ENCODE measurements around the gene GTF2A2. TPM values are rescaled to one million over a fixed set of nuclear protein-coding genes. Genes with fewer than 3 reads are reported as not detected.
A peak's percentile ranks its signal among the peaks of the same experiment; 100 is the strongest.

Gene GTF2A2
- total and polyA plus RNA-seq, 4 experiments from 2014 or later = 58.5 to 127 (median 91.4) TPM

GRCh38 chr15:59674361-59674877, 17.1 kb upstream of the GTF2A2 start:
- H3K27ac Mint-ChIP-seq = no peak overlapping the region
- H3K4me1 Mint-ChIP-seq = peaks cover 3 to 7% (median 4%) of the 10 kb centered on the region in 4 donors
- ChIA-PET CTCF (ENCODE audit: partially characterized antibody) (no interaction called here), POLR2A (ENCODE audit: partially characterized antibody) (no interaction called here)
- intact Hi-C loops (cut with micrococcal nuclease) = no loop called here
- no peaks in the 10 kb centered on the region for H3K4me1 ChIP-seq (ENCODE audit: insufficient read depth, low read length)
- no peak overlapping the region for H3K4me3 ChIP-seq (ENCODE audit: low read length in 2 of 2)
- H3K27ac ChIP-seq (ENCODE audit: low read depth, low read length) = no peak overlapping the region
- no peaks in the 10 kb centered on the region for H3K27me3 Mint-ChIP-seq
- peaks cover 72% of the 10 kb centered on the region for H3K36me3 ChIP-seq (ENCODE audit: insufficient read depth, low read length)
- no peaks in the 10 kb centered on the region for H3K9me3 ChIP-seq (ENCODE audit: control insufficient read depth in 1 of 2, low read length in 2 of 2)
- H3K36me3 Mint-ChIP-seq = peaks cover 52 to 77% of the 10 kb centered on the region in 2 donors
- H3K4me3 Mint-ChIP-seq = no peak overlapping the region
- H3K27me3 ChIP-seq (ENCODE audit: insufficient read depth, low read length) = no peaks in the 10 kb centered on the region
- no peak for DNase-seq
- H3K9me3 Mint-ChIP-seq = no peaks in the 10 kb centered on the region

GRCh38 chr15:59668556-59668955, 11.2 kb upstream of the GTF2A2 start:
- Mint-ChIP-seq H3K27me3 (no peaks in the 10 kb centered on the region), H3K36me3 (peaks cover 35 to 54% of the 10 kb centered on the region in 2 donors), H3K27ac (no peak overlapping the region), H3K9me3 (no peaks in the 10 kb centered on the region), H3K4me1 (no peaks in the 10 kb centered on the region), H3K4me3 (no peak overlapping the region)
- ChIA-PET POLR2A (ENCODE audit: partially characterized antibody) (no interaction called here), CTCF (ENCODE audit: partially characterized antibody) (interaction anchor here (1.5 kb wide), 1 partner anchor 23 kb away, joined by 4 read pairs; no protein-coding TSS in a partner anchor)
- Histone ChIP-seq H3K9me3 (ENCODE audit: control insufficient read depth in 1 of 2, low read length in 2 of 2) (no peaks in the 10 kb centered on the region), H3K27me3 (ENCODE audit: insufficient read depth, low read length) (no peaks in the 10 kb centered on the region), H3K36me3 (ENCODE audit: insufficient read depth, low read length) (peaks cover 56% of the 10 kb centered on the region), H3K4me1 (ENCODE audit: insufficient read depth, low read length) (no peaks in the 10 kb centered on the region), H3K27ac (ENCODE audit: low read depth, low read length) (no peak overlapping the region), H3K4me3 (ENCODE audit: low read length in 2 of 2) (no peak overlapping the region)
- no peak for DNase-seq
- intact Hi-C loops (cut with micrococcal nuclease) = no loop called here

- H3K36me3 ChIP-seq (ENCODE audit: insufficient read depth, low read length) = peaks cover 27% of the 10 kb centered on the region
- Mint-ChIP-seq H3K9me3 (no peaks in the 10 kb centered on the region), H3K4me3 (no peak overlapping the region), H3K4me1 (peaks cover 6 to 11% (median 9%) of the 10 kb centered on the region in 4 donors), H3K27me3 (no peaks in the 10 kb centered on the region), H3K36me3 (peaks cover 17 to 44% of the 10 kb centered on the region in 2 donors), H3K27ac (peak overlapping the region in 1 of 7 donors; percentile 59)
- peaks cover 7% of the 10 kb centered on the region for H3K4me1 ChIP-seq (ENCODE audit: insufficient read depth, low read length)
- intact Hi-C loops (cut with micrococcal nuclease) = no loop called here
- no peak for DNase-seq
- H3K9me3 ChIP-seq (ENCODE audit: control insufficient read depth in 1 of 2, low read length in 2 of 2) = no peaks in the 10 kb centered on the region
- POLR2A ChIA-PET (ENCODE audit: partially characterized antibody) = no interaction called here
- no peaks in the 10 kb centered on the region for H3K27me3 ChIP-seq (ENCODE audit: insufficient read depth, low read length)
- H3K4me3 ChIP-seq (ENCODE audit: low read length in 2 of 2) = no peak overlapping the region
- no peak overlapping the region for H3K27ac ChIP-seq (ENCODE audit: low read depth, low read length)
- CTCF ChIA-PET (ENCODE audit: partially characterized antibody) = no interaction called here
Measured at GRCh38 chr15:59662260-59662659, 4.9 kb upstream of the GTF2A2 start.

- peaks cover 21% of the 10 kb centered on the region for H3K36me3 ChIP-seq (ENCODE audit: insufficient read depth, low read length)
- H3K27ac Mint-ChIP-seq = peak overlapping the region in 3 of 7 donors; percentile 20 to 53 (median 52)
- H3K9me3 Mint-ChIP-seq = no peaks in the 10 kb centered on the region
- CTCF ChIA-PET (ENCODE audit: partially characterized antibody) = no interaction called here
- H3K9me3 ChIP-seq (ENCODE audit: control insufficient read depth in 1 of 2, low read length in 2 of 2) = no peaks in the 10 kb centered on the region
- peaks cover 29% of the 10 kb centered on the region for H3K4me1 ChIP-seq (ENCODE audit: insufficient read depth, low read length)
- H3K4me3 Mint-ChIP-seq = peak overlapping the region in 4 of 8 donors; percentile 29 to 72 (median 36)
- peaks cover 6 to 11% (median 9%) of the 10 kb centered on the region in 4 donors for H3K4me1 Mint-ChIP-seq
- POLR2A ChIA-PET (ENCODE audit: partially characterized antibody) = interaction anchor here (0.6 kb wide), 1 partner anchor 30 kb away, joined by 3 read pairs; the partner anchor contains the start of gene BNIP2
- H3K36me3 Mint-ChIP-seq = peaks cover 13 to 42% of the 10 kb centered on the region in 2 donors
- no peak overlapping the region for H3K4me3 ChIP-seq (ENCODE audit: low read length in 2 of 2)
- intact Hi-C loops (cut with micrococcal nuclease) = no loop called here
- no peaks in the 10 kb centered on the region for H3K27me3 ChIP-seq (ENCODE audit: insufficient read depth, low read length)
- no peaks in the 10 kb centered on the region for H3K27me3 Mint-ChIP-seq
- H3K27ac ChIP-seq (ENCODE audit: low read depth, low read length) = no peak overlapping the region
- DNase-seq = no peak
Measured at GRCh38 chr15:59659366-59659765, 2.1 kb upstream of the GTF2A2 start.

GRCh38 chr15:59657635-59658125, 365 bp upstream of the GTF2A2 start:
- peaks cover 9 to 15% (median 11%) of the 10 kb centered on the region in 4 donors for H3K4me1 Mint-ChIP-seq
- H3K4me3 Mint-ChIP-seq = no peak overlapping the region
- H3K27me3 ChIP-seq (ENCODE audit: insufficient read depth, low read length) = no peaks in the 10 kb centered on the region
- peak overlapping the region in 1 of 7 donors; percentile 89 for H3K27ac Mint-ChIP-seq
- no peak for DNase-seq
- H3K4me1 ChIP-seq (ENCODE audit: insufficient read depth, low read length) = peaks cover 29% of the 10 kb centered on the region
- peaks cover 11 to 34% of the 10 kb centered on the region in 2 donors for H3K36me3 Mint-ChIP-seq
- no peaks in the 10 kb centered on the region for H3K9me3 ChIP-seq (ENCODE audit: control insufficient read depth in 1 of 2, low read length in 2 of 2)
- CTCF ChIA-PET (ENCODE audit: partially characterized antibody) = interaction anchor here (0.9 to 2.4 kb wide), 4 partner anchors 11 to 935 kb away, joined by 3 to 13 read pairs (median 5); no protein-coding TSS in a partner anchor
- peaks cover 14% of the 10 kb centered on the region for H3K36me3 ChIP-seq (ENCODE audit: insufficient read depth, low read length)
- H3K27ac ChIP-seq (ENCODE audit: low read depth, low read length) = peak overlapping the region; percentile 79
- H3K4me3 ChIP-seq (ENCODE audit: low read length in 2 of 2) = peak overlapping the region; percentile 71 to 76
- no peaks in the 10 kb centered on the region for H3K27me3 Mint-ChIP-seq
- no peaks in the 10 kb centered on the region for H3K9me3 Mint-ChIP-seq
- intact Hi-C loops (cut with micrococcal nuclease) = loop anchor here (1.0 to 2.0 kb wide), 3 partner anchors 32 to 724 kb away; partner anchors contain the start of genes BNIP2, RNF111 and SLTM
- POLR2A ChIA-PET (ENCODE audit: partially characterized antibody) = interaction anchor here (0.7 to 2.5 kb wide), 4 partner anchors 27 to 740 kb away, joined by 3 to 62 read pairs (median 4); partner anchors contain the start of genes ANXA2 and BNIP2

GRCh38 chr15:59654046-59654445, 3.3 kb downstream of the GTF2A2 start:
- Histone ChIP-seq H3K4me1 (ENCODE audit: insufficient read depth, low read length) (peaks cover 29% of the 10 kb centered on the region), H3K27ac (ENCODE audit: low read depth, low read length) (no peak overlapping the region), H3K36me3 (ENCODE audit: insufficient read depth, low read length) (peaks cover 22% of the 10 kb centered on the region), H3K27me3 (ENCODE audit: insufficient read depth, low read length) (no peaks in the 10 kb centered on the region), H3K9me3 (ENCODE audit: control insufficient read depth in 1 of 2, low read length in 2 of 2) (no peaks in the 10 kb centered on the region), H3K4me3 (ENCODE audit: low read length in 2 of 2) (no peak overlapping the region)
- peaks cover 0 to 1% (median 0%) of the 10 kb centered on the region in 8 donors for H3K9me3 Mint-ChIP-seq
- no peaks in the 10 kb centered on the region for H3K27me3 Mint-ChIP-seq
- CTCF ChIA-PET (ENCODE audit: partially characterized antibody) = no interaction called here
- no peak overlapping the region for H3K4me3 Mint-ChIP-seq
- H3K4me1 Mint-ChIP-seq = peaks cover 13 to 17% (median 15%) of the 10 kb centered on the region in 4 donors
- no peak overlapping the region for H3K27ac Mint-ChIP-seq
- H3K36me3 Mint-ChIP-seq = peaks cover 18 to 33% of the 10 kb centered on the region in 2 donors
- intact Hi-C loops (cut with micrococcal nuclease) = no loop called here
- DNase-seq = no peak
- POLR2A ChIA-PET (ENCODE audit: partially characterized antibody) = no interaction called here

GRCh38 chr15:59649603-59650002, 7.7 kb downstream of the GTF2A2 start:
- Histone ChIP-seq H3K27me3 (ENCODE audit: insufficient read depth, low read length) (no peaks in the 10 kb centered on the region), H3K4me3 (ENCODE audit: low read length in 2 of 2) (no peak overlapping the region), H3K27ac (ENCODE audit: low read depth, low read length) (no peak overlapping the region), H3K36me3 (ENCODE audit: insufficient read depth, low read length) (peaks cover 30% of the 10 kb centered on the region), H3K9me3 (ENCODE audit: control insufficient read depth in 1 of 2, low read length in 2 of 2) (no peaks in the 10 kb centered on the region), H3K4me1 (ENCODE audit: insufficient read depth, low read length) (no peaks in the 10 kb centered on the region)
- H3K27ac Mint-ChIP-seq = peak overlapping the region in 1 of 7 donors; percentile 46
- H3K9me3 Mint-ChIP-seq = peaks cover 0 to 1% (median 0%) of the 10 kb centered on the region in 8 donors
- no peaks in the 10 kb centered on the region for H3K27me3 Mint-ChIP-seq
- POLR2A ChIA-PET (ENCODE audit: partially characterized antibody) = no interaction called here
- no peak for DNase-seq
- no peak overlapping the region for H3K4me3 Mint-ChIP-seq
- intact Hi-C loops (cut with micrococcal nuclease) = no loop called here
- CTCF ChIA-PET (ENCODE audit: partially characterized antibody) = no interaction called here
- H3K4me1 Mint-ChIP-seq = peaks cover 8 to 20% (median 12%) of the 10 kb centered on the region in 4 donors
- peaks cover 29 to 42% of the 10 kb centered on the region in 2 donors for H3K36me3 Mint-ChIP-seq
